HG03378 (cell line): Measurements from ENCODE around the gene NAT10.

Experiments
- ATAC-seq: cut with Tn5 transposase; IDR thresholded peaks from one replicate; pipeline ENCODE4 v1.9.1; 2021; ENCODE audit warnings: mild to moderate bottlenecking, moderate library complexity; ENCODE audit not compliant: unreplicated experiment

NAT10 gene

DNA sequence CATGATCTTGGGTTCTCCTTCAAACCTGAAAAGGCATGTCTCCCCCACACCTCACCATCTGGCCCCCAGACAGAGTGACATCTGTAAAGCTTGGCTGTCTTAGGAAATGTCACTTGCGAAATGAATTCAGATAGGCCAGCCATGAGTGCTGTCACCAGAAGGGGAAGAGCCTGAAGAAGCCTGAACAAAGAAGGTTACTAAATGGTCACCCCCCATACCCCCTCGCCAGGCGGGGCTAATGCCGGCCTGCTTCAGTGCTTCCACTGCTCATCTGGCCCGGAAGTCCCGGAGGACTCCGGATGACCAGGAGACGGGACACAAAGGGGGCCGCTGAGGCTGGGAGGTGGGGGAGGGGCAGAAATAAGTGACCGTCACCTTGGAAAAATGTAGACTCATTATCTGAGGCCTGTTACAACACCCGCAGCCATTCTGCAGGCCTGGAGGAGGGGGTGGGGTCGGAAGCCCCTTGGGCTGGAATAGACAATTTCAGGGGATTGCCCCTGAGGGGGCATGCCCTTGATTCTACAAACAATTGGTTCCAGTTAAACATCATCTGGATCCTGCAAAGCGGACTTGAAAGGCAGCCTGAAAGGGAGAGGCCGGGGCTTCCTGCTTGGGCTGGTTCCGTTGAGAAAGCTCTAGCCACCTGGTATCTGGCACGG lies 43.2 kb downstream of the NAT10 start:
- no peak for ATAC-seq

DNA sequence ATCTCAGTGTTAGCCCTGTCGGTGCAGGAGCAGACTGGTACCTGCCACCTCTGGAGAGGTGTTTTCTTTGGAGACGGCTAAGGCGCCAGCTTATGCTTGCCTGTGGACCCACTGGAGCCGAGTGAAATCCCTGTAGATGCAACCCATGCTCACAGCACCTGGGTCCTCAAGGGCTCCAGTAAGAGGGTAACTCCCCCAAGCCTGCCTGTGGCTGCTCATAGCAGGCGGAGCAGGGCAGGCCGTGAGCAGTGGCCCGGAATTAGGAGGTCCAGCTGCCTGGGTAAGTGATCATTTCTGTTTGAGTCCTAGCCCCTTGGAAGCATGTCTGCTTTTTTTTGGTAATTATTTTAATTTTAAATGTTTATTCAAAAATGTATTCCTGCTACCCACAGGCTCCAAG lies 43.8 kb downstream of the NAT10 start:
- ATAC-seq = no peak

DNA sequence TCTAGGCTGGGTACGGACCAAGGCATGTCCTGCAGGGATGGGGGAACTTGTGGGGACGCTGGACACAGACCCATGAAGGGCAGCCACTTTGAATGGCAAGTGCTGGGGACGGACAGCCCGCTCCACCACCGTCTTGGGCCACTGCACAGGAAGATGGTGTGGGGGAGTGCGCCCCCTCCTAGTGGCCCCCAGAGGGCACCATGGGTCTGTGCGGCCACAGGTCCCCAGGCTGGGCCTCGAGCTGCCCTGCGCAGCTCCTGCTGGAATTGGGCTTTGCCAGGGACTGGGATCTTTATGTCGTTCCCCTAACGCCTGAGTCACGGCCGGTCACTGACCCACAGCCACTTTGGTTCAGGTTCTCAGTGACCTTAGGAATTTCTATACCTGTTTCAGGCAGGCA lies 44.4 kb downstream of the NAT10 start:
- ATAC-seq = no peak

DNA sequence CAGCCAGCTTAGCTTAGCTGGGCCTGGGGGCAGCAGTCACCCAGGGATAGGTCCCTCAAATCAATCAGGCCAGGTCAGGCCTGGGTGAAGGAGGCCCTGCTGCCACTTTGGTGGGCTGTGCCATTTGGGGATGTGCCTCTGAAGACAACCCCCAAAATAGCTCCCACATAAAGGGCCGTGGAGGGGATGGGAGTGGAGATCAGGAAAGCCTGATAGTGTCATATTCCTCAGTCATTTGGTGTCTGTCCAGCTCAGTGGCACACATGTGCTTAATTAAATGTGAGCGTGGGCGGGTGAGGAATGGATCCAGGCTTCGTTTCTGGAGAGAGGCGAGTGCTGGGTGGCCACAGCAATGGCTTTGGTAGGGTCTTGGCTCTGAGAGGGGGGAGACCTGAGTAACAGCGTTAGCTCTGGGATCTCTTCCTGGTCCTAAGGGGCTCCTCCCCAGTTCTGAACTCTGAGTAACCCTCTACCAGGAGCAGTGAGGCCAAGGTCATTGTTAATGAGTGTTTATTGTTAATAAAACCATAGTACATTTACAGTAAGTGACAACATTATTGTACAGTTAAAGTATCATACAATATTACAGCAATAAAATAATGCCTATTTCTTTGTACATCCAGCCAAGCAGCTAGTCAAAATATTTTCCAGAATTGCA lies 45.2 kb downstream of the NAT10 start:
- ATAC-seq = no peak

DNA sequence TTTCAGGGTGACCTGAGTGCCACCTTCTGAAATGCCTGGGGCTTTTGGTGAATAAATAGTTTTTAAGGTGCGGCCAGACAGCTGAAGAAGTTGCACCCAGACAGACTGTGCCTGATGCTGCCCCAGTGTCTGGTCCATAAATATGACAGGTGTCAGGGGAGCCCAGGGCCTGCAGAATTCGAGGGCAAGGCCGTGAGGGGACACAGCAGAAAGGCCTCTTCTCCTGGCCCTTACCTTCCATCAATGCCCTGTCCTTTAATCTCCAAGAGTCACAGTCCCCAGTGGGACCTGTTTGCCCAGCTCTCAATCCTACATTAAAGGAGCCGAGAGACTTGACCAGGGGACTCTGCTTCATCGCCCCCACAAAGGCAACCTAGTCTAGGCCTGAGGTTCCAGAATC lies 45.7 kb downstream of the NAT10 start:
- ATAC-seq = no peak

DNA sequence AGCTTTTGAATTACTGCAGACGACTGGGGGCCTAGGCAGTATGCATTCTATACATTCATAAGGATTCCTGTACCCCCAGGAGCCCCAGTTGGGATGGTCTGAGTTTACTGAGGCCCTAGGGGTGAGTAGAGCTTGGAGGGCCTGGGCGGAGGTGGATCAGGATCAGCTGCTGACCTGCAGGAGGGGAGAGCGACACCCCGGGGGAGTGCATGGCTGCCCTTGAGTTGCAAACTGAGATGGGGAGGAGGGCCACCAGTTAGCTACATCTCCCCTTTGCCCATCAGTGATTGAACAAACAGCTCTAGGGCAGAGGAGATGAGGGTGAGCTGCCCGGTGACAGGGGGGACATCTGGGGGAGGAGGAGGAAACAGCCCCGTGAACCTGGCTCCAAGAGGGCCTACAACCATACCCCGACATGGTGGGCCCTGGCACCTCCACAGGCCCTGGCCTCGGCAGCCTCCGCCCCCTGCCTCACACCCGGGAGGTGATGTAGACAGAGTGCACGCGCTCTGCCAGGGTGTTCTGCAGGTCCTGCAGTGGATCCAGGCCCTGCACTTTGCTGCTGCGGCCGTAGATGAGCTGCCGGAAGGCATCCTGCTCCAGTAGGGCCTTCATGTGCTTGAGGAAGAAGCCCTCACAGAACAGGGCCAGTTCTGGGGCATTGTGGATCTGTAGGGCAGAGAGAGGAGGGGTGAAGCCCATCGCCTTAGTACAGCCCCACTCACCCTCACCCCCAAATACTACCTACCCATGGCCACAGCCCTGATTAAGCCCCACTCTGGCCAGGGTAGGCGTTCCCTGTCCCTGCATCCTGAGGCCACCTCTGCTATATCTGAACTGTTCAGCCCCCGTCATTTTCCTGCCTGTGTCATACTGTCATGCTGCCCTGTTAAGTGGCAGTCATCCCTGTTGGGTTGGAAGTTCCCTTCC lies 46.8 kb downstream of the NAT10 start:
- ATAC-seq = no peak

DNA sequence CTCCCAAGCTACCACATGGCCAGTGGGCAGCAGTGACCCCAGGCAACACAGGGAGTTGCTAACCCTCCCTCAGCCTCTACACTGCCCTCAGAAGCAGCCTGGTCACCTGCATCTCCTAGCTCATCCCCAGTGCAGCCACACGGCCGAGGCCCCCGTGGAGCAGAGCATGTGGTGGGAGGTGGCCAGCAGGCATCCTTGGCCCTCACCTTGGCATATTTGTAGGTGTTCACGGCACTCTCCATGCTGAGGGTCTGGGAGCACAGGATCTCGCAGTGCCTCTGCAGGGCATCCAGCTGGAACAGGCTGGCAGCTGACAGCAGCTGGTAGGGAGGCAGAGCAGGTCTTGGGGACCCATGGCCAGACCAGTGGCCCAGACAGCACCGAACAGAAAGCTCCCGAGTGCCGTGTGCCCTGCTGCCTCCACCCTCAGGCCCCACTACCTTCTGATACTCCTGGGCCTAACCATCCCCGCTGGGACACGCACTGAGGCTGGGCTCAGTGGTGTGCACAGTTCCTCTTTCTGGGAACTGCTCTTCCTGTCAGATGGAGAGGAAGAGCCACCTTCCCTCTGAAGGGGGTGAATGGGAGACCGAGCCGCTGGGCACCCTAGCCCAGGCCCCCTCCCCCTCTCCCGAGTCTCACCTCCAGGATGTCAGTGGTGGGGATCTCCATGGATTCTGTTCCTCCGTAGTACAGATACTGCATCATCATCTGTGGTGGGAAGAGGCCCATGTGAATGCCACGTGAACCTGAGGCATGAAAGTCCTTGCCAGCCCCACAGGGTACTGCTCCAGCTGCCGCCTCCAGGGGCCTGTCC lies 48.8 kb downstream of the NAT10 start:
- peak; percentile 70 for ATAC-seq

DNA sequence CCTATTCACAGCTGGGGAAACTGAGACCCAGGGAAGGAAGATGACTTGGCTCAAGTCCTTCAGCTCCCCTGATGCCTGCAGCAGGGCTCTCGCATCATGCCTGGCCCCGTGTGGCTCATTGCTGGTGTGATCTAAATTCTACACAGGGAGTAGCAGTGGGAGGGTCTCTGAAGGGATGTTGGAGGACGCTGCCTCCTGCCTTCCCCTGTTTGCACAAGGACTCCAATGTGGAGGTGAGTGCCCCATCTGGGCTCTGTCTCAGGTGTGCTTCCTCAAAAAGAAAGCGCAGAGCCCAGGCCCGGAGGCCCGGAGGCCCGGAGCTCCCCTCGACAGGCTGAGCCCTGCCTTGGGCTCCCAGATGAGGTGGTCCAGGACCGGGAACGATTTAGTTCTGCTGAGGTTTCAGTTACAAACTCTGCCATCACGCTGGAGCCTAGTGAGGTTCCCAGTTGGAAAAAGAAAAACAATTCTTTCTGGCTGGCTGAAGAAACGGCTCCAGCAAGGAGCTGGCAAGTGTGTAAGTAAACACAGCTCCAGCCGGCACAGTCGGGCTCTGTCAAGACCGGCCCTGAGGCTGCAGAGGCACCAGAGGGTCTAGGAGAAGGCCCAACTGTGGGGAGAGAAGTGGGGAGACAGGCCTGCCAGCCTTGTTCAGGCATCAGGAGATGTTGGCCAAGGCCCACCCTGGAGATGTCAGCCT lies 49.8 kb downstream of the NAT10 start:
- no peak for ATAC-seq

DNA sequence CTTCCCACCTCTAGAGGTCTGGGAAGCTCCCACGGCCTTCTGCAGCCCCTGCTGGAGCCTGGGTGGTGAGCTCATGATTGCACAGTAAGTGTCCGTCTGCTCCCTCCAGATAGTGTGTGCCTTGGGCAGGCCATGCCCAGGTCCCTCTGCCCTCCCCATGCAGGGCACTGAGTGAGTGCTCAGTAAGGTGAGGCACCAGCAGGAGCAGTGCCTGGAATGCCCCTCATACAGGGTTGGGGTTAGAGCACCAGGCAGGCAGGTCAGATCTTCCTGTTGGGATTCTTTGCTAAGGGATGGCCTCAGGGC lies 50.3 kb downstream of the NAT10 start:
- ATAC-seq = no peak

DNA sequence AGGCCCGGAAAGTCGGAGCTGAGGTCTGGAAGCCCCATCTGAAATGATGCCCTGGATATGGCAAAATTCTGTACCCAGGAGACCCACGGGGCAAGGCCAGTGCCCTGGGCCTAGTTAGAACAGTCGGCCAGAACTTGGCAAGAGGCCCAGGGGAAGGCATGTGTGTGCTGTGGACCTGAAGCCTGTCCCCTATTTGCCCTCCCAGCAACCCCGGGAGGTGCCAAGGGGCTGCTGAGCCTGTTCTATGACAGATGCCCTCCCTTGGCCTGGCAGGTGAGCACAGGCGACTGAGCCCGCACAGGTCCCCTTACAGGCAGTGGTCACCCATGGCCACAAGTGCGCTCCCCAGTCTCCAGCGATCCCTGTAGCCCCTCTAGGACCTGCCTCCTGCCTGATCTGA lies 51.7 kb downstream of the NAT10 start:
- no peak for ATAC-seq

DNA sequence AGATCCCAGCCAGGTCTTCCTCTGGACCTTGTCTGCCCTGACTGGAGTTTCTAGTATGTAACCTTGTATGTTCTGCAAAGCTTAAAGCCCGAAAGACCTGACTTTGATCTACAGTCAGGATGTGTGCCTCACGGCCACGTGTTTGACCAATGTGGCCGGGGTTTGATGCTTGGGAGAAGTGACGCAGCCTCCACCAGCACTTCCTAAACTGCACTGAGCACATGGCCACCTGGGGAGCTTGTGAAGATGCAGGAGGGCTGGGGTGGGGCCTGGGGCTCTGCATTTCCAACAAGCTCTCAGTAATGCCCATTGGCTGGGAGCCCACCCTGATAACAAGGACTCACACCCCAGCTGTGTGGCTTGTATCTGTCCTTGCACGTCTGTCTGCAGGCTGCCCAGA lies 53.2 kb downstream of the NAT10 start:
- ATAC-seq = no peak

DNA sequence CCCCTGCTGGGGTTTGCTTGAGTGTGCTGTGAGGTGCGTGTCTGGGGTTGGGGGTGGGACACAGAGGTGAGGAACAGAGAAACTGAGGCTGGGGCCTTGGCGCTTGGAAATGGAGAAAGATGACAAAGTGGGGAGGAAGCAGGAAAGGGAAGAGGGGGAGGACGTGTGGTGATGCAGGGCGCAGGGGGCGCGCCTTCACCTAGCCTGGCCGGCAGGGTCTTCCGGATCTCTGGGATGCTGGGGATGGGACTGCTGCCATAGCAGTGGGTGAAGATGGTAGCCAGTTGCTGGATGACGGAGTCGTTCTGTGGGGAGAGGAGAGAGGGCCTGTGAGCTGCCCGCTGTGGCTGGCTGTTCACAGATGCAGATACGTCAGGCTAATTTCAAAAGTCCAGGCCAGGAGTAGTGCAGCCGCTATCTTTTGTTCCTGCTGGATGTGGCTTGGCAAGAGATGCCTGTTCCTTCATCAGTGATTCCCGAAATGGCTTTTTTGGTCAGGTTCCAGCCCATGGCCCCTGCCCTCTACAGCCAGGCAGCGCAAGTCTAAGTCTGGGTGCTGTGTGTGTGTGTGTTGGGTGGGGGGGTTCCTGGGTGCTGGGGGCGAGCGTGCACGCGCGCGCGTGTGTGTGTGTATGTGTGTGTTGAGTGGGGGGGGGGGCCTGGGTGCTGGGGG lies 54.8 kb downstream of the NAT10 start:
- no peak for ATAC-seq

DNA sequence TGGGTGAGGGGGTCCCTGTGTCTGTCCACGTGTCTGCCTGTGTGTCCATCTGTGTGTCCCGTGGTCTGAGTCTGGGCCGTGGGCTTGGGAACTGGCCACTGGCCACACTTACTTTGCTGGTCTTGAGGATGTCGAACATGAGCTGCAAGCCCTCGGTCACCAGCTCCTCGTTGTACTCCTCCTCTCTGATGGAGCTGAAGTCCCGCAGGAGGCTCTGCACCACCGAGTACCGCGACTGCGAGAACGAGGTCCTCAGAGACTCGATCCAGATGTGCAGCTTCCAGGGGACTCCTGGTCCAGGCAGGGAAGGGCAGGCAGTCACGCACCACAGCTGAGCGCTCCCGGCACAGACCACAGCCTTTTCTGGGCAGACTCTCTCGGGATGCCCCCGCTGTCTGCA lies 55.4 kb downstream of the NAT10 start:
- ATAC-seq = no peak

DNA sequence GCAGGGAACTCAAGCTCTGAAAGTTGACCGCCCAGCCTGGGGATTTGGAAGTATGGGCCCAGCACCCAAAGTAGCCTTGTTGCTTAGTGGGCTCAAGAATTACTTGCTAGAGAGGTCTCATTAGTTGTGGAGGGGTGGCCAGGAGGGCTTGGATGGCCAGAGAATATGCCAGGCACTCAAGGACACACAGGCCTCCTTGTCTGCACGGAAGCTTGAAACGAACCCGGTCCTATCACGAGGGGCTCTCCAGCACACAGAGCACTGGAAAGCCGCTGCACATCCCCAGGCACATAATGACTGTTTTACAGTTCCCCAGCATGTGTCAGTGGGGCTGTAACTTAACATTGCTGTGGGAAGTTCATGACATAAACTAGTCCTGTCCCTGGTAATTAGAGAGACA lies 55.9 kb downstream of the NAT10 start:
- ATAC-seq = no peak

DNA sequence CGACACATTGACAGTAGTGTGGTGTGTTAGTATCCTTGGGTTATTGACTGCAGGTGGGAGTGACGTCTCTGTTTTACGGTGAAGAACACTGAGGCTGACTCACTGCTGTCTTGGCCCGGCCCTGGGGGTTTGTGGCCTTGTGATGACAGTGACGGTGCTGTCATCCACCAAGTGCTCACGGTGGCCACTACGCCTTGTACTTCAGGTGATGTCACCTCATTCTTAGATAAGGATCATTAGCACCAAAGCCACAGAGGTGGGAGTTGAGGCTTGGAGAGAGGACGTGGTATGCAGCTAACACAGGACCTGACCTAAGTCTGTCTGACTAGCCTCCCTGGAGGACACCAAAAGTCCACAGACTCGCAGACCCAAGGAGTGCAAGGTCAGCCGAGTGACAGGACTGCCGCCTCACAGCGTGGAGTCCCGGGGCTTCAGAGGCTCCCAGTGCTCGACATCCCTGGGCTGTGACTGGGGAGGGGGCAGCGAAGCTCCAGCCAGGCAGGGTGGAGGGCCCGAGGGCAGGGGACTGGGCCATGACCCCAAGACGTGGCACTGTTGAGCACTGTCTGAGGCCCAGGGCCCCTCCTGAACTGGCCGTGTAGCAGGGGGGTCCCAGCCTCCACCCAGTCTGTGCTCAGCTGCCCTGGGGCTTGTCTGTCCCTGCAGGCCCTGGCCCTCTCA lies 56.5 kb downstream of the NAT10 start:
- ATAC-seq = no peak

DNA sequence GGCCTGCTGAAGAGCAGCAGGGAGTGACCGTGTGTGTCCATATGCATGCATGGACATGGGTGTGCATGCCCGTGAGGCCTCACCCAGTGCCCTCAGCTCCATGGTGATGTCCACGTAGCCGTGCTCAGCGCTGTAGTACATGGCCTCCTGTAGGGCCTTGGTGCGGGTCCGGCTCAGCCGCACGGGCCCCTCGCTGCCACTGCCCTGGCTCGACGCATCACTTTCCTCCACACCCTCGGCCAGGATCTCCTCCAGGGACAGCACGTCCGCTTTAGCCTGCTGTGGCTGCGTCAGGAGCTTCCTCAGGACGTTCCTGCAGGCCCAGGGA lies 57.0 kb downstream of the NAT10 start:
- ATAC-seq = no peak

DNA sequence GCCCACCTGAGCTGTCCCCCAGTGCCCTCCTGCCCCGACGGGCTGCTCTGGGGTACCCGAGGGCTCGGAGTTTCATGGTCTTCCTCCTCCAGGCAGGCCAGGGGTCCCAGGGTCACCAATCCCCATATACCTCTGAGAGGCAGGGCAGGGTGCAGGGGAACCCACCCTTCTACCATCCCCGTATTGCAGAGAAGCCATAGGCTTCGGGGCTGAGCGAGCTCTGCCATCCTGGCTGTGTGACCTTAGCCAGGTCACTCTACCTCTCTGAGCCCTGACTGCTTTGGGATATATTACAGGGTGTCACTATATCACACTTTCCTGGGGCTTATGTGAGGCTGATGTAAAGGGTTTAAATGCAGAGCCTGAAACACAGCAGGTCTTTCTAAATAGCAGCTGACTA lies 57.4 kb downstream of the NAT10 start:
- no peak for ATAC-seq

DNA sequence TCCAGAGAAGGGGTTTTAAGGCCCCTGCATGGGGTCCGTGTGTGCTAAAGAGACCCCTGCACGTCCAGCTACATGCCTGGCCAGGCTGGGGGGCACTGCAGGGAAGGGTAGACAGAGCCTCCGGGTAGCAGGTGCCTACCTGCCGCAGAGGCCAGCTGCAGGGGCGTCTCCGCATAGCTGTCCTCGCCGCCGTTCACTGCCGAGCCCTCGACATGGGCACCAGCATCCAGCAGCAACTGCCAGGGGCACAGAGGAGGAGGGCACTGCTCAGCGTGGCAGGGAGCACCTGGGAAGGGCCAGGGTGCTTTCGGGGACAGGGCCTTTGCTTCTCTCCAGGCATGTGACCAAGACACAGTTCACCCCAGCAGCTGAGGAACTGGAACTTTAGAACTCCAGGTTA lies 59.7 kb downstream of the NAT10 start:
- no peak for ATAC-seq

DNA sequence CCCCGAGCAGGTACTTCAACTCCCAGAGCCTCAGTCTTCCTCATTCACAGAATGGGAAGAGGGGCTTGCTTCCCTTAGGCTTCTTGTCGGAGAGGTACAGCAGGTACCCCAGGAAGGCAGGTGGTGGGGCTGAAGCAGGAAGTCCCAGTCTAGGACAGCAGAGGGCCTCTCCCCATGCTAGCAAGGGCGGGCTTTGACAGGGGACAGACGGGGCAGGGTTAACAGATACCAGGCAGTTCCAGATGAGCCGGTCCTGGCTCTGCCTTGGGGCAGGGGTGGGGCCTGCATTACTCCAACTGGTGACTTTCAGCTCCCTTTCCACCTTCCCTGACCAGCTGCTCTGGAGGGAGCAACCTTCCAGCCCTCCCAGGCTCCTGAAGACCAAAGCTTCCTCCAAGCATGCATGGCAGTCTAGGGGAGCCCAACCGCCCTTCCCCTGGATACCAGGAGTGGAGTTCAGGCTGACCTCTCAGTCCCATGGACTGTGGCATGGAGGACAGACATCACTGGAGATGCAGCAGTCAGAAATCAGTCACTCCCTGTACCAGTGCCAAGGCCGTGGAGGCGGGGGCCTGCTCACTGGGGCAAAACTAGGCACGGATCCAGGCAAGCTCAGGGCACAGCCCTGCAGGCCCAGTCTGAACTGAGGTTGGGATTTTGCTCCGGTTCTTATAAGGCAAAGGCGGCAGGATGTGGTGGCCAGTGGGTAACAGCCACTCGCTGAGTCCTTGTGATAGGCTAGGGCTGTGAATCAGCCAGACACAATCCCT lies 60.5 kb downstream of the NAT10 start:
- no peak for ATAC-seq
